Gastrocnemius medialis (tissue), 4 donors: ENCODE data around the gene SYMPK.

Experiments
- POLR2A ChIP-seq, 2 donors: fragments of 450-650 bp; IDR thresholded peaks; one replicate each; pipeline ENCODE4 v1.6.1; 2017; ENCODE audit warnings: antibody characterized with exemption in 2 of 2, mild to moderate bottlenecking in 2 of 2, moderate library complexity in 2 of 2
- TF ChIP-seq, protein P1 (sequence below), 5 experiments: fragments of 450-650 bp in 3 of 5; fragments of 200-600 bp in 2 of 5; sonication (generic) in 2 of 5; IDR thresholded peaks in 4 of 5; conservative IDR thresholded peaks in 1 of 5; 1 replicate in 4 of 5; 2 replicates in 1 of 5; pipeline ENCODE4 v1.5.1; 2016 to 2019; ENCODE audit warnings: antibody characterized with exemption in 5 of 5, mild to moderate bottlenecking in 3 of 5, moderate library complexity in 3 of 5

DNA sequence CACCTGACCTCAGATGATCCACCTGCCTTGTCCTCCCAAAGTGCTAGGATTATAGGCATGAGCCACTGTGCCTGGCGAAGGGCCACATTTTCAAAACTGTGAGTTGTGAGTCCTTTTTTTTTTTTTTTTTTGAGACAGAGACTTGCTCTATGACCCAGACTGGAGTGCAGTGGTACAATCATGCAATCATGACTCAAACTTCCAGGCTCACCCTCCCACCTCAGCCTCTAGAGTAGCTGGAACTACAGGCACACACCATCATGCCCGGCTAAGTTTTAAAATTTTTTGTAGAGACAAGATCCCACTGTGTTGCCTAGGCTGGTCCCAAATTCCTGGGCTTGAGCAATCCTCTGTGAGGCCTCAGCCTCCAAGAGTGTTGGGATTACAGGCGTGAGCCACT lies 43.3 kb upstream of the SYMPK start:
- TF ChIP-seq, protein P1, sequence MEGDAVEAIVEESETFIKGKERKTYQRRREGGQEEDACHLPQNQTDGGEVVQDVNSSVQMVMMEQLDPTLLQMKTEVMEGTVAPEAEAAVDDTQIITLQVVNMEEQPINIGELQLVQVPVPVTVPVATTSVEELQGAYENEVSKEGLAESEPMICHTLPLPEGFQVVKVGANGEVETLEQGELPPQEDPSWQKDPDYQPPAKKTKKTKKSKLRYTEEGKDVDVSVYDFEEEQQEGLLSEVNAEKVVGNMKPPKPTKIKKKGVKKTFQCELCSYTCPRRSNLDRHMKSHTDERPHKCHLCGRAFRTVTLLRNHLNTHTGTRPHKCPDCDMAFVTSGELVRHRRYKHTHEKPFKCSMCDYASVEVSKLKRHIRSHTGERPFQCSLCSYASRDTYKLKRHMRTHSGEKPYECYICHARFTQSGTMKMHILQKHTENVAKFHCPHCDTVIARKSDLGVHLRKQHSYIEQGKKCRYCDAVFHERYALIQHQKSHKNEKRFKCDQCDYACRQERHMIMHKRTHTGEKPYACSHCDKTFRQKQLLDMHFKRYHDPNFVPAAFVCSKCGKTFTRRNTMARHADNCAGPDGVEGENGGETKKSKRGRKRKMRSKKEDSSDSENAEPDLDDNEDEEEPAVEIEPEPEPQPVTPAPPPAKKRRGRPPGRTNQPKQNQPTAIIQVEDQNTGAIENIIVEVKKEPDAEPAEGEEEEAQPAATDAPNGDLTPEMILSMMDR (IDR thresholded peaks at IDR 0.05 in 4 of 5, conservative IDR thresholded peaks at IDR 0.05 in 1 of 5) = no peak
- no peak for TF ChIP-seq POLR2A (IDR thresholded peaks at IDR 0.05)
